Measurements from ENCODE around the gene PAEP.

PAEP gene

DNA sequence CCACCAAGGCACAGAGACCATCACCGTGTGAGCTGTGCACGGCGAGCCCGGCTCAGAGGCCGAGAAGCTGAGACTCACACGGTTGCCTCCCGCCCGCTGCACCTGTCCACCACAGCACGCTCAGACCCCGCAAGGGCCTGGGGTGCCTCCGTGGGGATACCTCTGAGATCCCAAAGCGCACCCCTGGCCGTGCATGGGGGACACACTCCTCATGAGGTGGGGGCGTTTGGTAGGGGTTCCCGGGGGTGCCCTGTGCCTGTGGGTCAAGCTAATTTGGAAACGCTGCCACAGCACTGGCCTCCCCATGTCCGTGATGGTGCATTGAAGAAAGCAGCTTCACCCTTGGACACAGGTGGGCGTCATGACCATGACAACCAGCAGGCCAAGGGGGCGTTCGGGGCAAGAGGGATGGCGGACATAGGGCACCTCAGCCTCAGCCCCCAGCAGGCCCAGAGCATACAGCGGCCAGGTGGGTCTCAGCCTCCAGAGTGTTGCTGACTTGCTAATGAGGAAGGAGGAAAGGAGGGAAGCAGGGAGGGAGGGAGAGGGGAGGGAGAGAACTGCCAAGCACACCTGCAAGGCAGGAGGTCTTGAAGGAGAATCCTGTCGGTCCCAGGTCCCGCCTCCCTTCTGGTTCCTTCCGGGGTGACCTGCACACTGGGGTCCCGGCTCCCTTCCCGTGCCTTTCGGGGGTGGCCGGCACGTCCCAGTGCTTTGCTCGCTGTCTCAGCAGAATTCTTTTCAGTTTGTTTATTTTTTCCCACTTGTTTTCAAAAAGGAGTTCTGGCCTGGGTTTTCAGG is 43.1 kb downstream of the PAEP start:
- DNase-seq, result no peak

DNA sequence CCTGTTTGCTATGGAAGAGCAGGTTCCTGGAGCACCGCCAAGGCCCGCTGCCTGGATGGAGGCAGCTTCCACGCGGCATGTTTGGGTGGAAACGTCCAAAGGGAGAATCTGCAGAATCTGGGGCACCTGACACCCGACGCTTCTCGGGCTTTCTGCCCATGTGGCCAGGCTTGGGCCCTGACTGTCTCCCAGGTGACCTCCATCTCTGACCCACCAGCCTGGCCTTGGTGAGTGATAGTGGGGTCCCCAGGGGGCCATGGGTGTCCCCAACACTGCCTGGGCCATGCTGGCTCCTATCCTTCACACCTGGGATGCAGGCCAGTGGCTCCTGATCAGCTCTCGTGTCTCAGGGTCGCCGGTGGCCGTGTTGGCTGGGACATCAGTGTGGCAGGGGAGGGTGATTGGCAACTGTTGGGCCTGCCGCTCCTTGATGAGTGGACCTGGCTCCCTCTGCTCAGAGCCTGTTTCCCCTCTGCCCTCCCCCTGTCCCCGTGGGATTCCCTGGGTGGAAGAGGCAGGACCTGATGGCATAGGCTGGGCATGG is 43.8 kb downstream of the PAEP start:
- DNase-seq, result no peak

- DNase-seq, result no peak
These were observed 45.3 kb downstream of the PAEP start for GRCh38 chr9:135606885-135607259.

GRCh38 chr9:135607401-135608293 is 46.1 kb downstream of the PAEP start:
- no peak for DNase-seq

DNA sequence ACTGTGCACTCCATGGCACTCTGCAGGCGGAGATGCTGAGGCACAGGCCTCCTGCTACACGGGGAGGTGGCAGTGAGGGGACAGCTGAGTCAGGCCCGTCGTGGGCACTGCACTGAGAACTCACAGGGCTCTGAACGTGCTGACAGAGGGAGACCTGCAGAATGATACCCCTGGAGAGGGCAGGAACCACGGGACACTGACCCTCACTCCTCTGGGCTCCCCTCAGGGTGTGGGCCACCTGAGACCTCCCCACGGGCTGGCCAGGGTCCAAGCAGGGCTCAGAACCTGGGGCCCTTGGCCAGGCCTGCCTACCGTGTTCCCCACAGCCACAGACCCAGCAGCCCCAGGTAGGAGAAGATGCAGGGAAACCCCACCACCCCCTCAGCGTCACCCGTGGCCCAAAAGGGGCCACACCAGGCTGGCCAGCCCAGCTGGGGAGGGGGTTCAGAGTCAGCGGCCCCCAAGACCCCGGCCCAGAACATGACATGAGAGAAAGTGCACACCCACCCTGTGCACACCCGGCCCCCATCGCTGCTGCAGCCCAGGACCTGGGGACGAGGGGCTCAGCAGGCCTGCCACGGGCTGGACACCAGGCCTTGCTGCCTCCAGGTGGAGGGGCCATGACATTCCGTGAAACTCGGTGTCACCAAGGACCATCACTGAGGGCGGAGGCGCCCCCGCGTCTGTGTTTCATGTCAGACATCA is 46.9 kb downstream of the PAEP start:
- DNase-seq, result no peak

GRCh38 chr9:135608999-135609317 is 47.4 kb downstream of the PAEP start:
- DNase-seq, result no peak

- DNase-seq, result no peak
These were observed 47.9 kb downstream of the PAEP start for GRCh38 chr9:135609366-135609955.

DNA sequence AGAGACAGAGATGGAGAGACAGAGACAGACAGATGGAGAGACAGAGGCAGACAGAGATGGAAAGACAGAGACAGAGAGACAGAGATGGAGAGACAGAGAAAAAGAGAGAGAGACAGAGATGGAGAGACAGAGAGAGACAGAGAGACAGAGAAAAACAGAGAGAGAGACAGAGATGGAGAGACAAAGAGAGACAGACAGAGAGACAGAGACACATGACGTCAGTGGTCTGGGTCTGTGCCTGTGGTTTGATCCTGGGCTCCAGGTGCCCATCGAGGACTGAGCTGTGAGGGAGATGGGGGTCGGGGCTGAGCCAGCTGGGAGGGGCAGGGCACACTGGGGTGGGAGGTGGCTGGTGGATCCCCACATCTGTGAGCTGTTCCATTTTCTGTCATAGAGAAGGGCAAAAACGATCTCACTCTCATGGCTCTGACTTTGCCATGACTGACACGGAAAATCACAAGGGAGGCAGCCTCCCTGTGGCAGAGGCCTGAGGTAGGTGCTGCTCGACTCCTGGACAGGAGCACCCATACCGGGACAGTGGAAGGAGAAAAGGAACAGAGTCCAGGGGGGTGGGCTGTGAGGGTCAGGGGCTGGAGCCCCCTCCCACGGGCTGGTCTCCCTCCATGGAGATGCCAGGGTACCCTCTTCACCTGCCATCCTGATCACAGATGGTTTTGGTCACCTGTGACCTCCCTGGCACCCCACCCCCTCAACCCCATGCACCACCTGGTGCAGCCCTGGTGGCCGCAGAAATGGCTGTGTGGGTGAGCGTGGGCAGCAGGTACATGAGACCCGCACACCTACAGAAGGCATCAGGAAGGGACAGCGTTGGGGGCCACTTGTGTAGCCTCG is 49.0 kb downstream of the PAEP start:
- no peak for DNase-seq

GRCh38 chr9:135611142-135611874 is 49.8 kb downstream of the PAEP start:
- no peak for DNase-seq

- no peak for DNase-seq
These were observed 50.3 kb downstream of the PAEP start for GRCh38 chr9:135611875-135612209.

GRCh38 chr9:135612437-135612836 is 50.9 kb downstream of the PAEP start:
- no peak for DNase-seq

DNA sequence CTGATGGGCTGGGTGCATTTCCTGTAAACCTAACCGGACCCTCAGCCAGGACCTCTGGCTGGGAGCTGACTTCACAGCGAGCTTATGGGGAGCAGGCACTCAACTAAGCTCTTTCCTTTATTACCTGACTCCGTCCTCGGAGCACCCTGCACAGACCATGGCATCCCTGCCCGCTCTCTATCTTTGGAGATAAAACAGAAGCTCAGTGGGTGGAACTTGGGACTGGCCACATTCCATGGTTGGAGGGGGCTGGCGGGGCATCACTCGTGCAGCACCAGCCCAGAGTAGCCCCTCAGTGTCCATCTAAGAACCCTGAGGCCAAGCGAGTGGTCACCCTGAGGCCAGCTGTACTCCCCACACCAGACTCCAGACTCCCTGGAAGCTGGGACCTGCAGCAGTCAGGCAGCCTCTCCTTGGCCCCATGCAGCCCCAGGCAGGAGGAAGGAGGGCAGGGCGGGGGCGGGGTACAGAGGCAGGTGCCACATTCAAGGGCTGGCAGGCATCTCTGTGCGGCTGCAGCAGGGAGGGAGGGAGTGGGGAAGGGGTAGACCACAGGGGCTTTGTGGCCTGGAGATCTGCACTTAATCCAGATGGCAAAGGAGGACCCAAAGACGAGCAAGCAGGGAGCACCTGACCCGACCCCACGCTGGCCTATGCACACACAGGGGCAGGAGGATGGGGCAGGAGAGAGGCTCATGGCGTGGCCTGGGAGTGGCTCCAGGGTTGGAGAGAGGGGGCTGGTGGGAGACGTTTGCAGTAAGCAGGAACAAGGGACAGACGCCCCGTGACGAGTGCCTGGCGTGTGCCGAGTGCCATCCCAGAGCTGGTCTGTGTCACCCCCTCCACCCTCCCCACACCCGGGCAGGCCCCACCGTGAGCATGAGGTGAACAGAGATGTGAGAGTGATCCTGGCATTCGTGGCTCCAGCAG is 51.7 kb downstream of the PAEP start:
- no peak for DNase-seq

DNA sequence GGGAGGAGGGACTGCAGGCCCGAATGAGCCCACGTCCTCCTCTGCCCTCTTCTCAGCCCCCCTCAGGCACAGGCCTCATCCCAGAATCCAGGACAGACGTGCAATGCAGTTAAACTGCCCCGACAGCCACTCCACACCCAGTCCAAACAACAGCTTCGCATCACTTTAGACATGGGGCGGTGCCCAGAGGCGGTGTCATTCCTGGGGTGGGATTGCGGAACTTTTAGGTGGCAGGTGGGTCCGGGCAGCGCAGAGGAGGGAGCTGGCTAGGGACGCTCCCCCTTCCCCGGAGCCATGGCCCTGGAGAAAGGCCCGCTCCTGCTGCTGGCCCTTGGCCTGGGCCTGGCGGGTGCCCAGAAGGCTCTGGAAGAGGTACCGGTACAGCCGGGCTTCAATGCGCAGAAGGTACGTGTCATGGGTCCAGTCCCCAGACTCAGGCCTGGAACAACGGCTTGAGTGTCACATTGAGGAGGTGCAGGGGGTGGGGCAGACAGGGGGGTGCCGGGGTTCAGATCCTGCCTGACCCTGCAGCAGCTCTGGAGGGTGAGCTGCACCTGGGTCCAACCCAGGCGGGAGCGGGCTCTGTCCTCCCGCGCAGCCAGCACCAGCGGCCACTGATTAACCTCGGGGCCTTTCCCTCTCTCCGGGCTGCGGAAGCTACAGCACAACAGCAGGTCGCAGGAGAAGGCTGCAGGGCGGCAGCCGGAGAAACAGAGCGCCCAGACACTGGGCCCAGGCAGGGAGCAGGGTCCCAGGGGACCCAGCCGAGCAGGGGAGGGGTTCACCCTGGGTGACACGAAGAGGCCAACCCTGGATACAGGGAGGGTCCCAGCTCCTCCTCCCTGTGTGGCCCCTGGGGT is 52.6 kb downstream of the PAEP start:
- no peak for DNase-seq

DNA sequence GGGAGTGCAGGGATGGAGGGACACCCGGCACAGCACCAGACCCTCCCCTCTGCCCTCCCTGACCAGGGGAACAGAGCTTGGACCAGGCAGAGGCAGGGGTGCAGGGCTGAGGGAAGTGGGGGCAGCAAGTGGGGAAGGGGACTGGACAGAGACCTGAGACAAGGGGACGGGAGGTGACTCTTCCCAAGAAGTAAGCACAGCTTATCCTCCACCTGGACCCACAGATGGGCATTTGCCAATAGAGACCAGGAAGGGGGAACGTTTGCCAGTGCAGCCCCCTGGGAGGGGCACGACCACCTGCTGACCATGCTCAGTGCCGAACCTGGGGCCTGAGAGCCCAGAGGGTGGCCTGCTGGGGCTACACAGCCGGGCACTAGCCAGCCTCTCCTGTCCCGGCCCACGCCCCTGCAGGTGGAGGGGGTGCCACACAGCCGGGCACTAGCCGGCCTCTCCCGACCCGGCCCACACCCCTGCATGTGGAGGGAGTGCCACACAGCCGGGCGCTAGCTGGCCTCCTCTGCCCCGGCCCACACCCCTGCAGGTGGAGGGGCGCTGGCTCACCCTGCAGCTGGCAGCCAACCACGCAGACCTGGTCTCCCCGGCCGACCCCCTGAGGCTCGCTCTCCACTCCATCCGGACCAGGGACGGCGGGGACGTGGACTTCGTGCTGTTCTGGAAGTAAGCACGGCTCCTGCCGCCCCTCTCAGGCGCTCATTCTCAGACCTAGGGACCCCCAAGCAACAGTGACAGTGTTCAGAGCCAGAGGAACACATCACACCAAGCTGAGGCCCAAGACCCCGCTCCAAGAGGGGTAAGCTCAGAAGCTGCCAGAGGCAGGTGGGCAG is 53.5 kb downstream of the PAEP start:
- no peak for DNase-seq

DNA sequence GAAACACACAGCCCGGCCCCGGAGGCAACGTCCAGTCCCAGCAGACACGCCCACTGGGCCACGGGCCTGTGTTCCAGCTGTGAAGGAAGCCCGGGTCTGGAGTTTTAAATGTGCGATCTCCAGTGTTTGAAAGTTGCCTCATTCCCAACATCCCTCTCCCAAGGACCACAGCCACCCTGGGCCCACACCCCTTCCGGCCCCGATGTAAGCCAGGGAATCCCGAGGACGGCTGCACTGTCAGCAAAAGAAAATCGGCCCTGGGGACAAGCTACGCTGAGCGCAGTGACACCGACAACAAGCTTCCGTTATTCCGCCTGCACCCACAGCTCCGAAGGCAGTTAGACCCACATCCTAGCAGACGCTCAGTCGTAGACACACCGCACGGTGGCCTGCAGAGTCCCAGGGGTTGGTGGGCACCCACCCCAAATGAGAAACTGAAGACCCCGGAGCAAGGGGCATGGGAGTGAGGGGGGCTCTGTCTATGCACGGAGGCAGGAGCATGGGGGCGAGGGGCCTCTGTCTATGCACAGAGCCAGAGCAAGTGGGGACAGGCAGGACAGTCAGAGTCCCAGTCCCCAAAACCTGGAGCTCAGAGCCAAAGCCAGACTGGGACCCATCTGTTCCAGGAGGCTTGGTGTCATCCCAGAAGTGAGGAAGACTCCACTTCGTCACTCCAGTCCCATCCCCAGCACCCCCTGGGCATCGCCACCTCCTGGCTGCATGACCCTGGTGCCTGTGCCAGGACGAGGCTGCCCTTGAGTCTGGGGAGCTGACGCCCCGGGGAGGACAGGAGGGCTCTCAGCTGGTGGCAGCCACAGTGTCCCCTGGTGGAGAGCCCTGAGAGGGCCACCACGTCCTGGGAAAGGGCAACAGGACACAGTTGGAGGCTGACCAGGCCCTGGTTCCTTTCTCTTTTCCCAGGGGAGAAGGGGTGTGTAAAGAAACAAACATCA is 54.4 kb downstream of the PAEP start:
- no peak for DNase-seq
